Upper lobe of right lung (tissue), 1 donor: ENCODE results near the gene FRY. TPM values are rescaled to one million over a fixed set of nuclear protein-coding genes. Genes with fewer than 3 reads are reported as not detected.

Experiments used
- ATAC-seq: fragments of 200-7000 bp; cut with Tn5 transposase; one replicate; pipeline ENCODE4 v1.9.1; 2020; ENCODE audit warnings: mild to moderate bottlenecking, moderate library complexity
- DNase-seq: peaks from one replicate; pipeline ENCODE4 v3.0.0-alpha.2; 2020
- H3K27ac ChIP-seq: fragments of 200-600 bp; one replicate; pipeline ENCODE4 v1.8.0; 2022
- H3K27me3 ChIP-seq: fragments of 200-600 bp; one replicate; pipeline ENCODE4 v1.8.0; 2022; ENCODE audit warnings: mild to moderate bottlenecking
- H3K36me3 ChIP-seq: fragments of 200-600 bp; one replicate; pipeline ENCODE4 v1.8.0; 2022
- H3K4me1 ChIP-seq: fragments of 200-600 bp; one replicate; pipeline ENCODE4 v1.8.0; 2022
- H3K4me3 ChIP-seq: fragments of 200-600 bp; one replicate; pipeline ENCODE4 v1.8.0; 2022; ENCODE audit warnings: mild to moderate bottlenecking
- H3K9me3 ChIP-seq: fragments of 200-600 bp; one replicate; pipeline ENCODE4 v1.8.0; 2022
- intact Hi-C: fragments of 100-400 bp; cut with DNase I; formaldehyde crosslinking; loops from one replicate; pipeline ENCODE4 v1.11.0; 2022
- total RNA-seq: library from RNA; stranded (reverse); fragmentation: NEBNext Ultra II Directional; extraction: Animal tissue kit (Norgen Biotek cat#: 25700); gene quantifications from one replicate; pipeline ENCODE4 v1.2.1, GENCODE V29; 2021
- TF ChIP-seq, protein P1 (sequence below): fragments of 200-600 bp; IDR thresholded peaks from one replicate; pipeline ENCODE4 v1.8.0; 2022; ENCODE audit warnings: antibody characterized with exemption
- donor health status: DM: no; HTN: yes; CAD: no; lungs with severe emphysema.

The FRY gene
- total RNA-seq, 1 donor from 2014 or later, result 76.6 TPM

DNA sequence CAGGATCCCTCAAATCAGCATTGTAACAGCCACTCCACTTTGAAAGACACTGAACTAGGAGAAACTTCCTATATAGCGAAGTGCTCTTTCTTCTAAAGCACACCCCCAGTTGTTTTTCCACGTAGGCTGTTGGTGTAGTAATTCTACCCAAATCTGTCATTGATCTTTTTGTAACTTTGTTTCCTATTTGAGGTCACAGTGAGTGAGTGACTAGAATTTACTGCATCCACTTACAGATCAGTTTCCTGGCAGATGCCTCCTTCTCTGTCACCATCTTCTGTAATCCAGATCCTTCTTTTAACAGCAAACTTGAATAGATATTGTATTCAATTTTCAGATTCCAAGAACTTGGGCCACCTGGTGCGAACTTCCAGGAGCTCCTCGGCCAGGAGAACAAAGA lies 268.3 kb downstream of the FRY start:
- Histone ChIP-seq H3K27ac (no peak overlapping the region), H3K27me3 (no peaks in the 10 kb centered on the region), H3K4me3 (no peak overlapping the region), H3K4me1 (no peaks in the 10 kb centered on the region), H3K9me3 (no peaks in the 10 kb centered on the region), H3K36me3 (peaks cover 18% of the 10 kb centered on the region)
- DNase-seq, result no peak
- no peak for ATAC-seq
- intact Hi-C loops, result no loop called here
- TF ChIP-seq, protein P1, sequence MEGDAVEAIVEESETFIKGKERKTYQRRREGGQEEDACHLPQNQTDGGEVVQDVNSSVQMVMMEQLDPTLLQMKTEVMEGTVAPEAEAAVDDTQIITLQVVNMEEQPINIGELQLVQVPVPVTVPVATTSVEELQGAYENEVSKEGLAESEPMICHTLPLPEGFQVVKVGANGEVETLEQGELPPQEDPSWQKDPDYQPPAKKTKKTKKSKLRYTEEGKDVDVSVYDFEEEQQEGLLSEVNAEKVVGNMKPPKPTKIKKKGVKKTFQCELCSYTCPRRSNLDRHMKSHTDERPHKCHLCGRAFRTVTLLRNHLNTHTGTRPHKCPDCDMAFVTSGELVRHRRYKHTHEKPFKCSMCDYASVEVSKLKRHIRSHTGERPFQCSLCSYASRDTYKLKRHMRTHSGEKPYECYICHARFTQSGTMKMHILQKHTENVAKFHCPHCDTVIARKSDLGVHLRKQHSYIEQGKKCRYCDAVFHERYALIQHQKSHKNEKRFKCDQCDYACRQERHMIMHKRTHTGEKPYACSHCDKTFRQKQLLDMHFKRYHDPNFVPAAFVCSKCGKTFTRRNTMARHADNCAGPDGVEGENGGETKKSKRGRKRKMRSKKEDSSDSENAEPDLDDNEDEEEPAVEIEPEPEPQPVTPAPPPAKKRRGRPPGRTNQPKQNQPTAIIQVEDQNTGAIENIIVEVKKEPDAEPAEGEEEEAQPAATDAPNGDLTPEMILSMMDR, result no peak

DNA sequence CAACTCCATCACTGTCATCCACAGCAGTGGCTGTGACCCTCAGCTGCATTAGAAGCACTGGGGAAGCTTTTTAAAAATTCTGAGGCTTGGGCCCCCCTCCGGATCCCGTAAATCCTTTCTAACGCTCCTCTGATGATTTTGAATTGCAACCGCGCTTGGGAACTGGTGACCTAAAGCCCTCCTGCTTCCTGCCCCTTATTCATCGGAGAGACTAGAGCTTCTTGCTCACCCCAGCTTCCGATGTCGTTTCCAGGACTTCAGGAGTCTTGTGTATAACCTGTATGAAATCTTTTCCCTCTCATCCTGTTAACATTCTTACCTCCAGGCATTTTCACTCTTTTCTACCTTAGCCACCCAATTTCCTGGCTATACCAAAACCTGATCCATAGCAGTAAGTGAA lies 268.8 kb downstream of the FRY start:
- Histone ChIP-seq H3K36me3 (peaks cover 12% of the 10 kb centered on the region), H3K9me3 (no peaks in the 10 kb centered on the region), H3K4me1 (no peaks in the 10 kb centered on the region), H3K27me3 (no peaks in the 10 kb centered on the region), H3K4me3 (no peak overlapping the region), H3K27ac (no peak overlapping the region)
- TF ChIP-seq, protein P1, result no peak
- intact Hi-C loops, result no loop called here
- ATAC-seq (no peak), DNase-seq (no peak)

DNA sequence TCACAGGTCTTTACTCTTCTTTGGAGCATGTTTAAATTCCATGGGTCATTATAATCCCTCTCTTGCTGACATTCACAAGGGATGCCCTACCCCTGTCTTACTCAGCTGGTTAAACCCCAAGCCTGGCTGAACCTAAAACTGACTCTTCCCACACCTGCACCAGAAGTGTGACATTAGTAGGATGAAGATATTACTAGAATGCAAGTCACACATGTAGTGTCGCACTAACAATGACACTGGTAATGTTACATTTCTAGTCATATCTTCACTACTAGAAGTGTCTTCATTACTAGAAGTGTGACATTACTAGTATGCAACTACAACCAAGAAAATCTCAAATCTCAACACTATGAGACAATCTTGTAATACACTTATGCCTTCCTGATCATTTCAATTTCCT lies 269.3 kb downstream of the FRY start:
- intact Hi-C loops, result no loop called here
- TF ChIP-seq, protein P1, result no peak
- Histone ChIP-seq H3K27me3 (no peaks in the 10 kb centered on the region), H3K27ac (no peak overlapping the region), H3K36me3 (peaks cover 7% of the 10 kb centered on the region), H3K9me3 (no peaks in the 10 kb centered on the region), H3K4me3 (no peak overlapping the region), H3K4me1 (no peaks in the 10 kb centered on the region)
- no peak for ATAC-seq
- no peak for DNase-seq

DNA sequence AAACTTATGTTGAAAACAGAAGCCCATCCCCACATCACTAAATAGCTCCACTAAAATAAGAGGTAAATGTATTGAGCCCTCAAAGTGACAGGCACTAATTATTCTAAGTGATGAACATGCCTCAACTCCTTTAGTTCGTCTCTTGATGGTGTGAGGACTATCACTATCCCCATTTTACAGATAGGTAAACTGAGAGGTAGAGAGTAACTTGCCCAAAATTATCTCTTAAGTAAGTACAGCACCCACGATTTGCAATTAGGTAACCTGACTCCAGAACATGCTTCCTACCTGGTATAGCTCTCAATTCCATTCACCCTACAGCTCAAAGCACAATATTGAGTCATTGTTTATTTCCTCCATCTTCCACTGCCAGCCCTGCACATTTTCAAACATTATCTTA lies 270.9 kb downstream of the FRY start:
- TF ChIP-seq, protein P1, result no peak
- no peaks in the 10 kb centered on the region for H3K4me1 ChIP-seq
- H3K27me3 ChIP-seq, result no peaks in the 10 kb centered on the region
- no peaks in the 10 kb centered on the region for H3K36me3 ChIP-seq
- intact Hi-C loops, result no loop called here
- H3K27ac ChIP-seq, result no peak overlapping the region
- no peak overlapping the region for H3K4me3 ChIP-seq
- H3K9me3 ChIP-seq, result no peaks in the 10 kb centered on the region
- DNase-seq (no peak), ATAC-seq (no peak)

DNA sequence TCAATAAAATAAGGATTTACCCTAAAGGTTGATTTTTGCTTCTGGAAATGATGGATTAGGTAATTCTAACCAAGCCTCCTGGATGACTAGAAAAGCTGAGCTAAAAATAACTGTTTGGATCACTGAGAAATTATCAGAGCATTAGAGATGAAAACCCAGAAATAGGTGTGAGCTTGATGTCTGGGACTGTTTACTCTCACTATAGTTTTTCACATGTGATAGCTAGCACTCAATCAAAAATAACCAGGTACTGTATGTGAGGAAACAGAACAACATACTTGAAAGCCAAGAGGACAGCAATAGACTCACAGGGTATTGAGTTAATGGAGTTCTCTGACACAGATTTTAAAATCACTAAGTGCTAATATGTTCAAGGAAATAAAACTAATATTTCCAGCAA lies 274.1 kb downstream of the FRY start:
- TF ChIP-seq, protein P1, result no peak
- no peak for DNase-seq
- Histone ChIP-seq H3K4me3 (no peak overlapping the region), H3K4me1 (peaks cover 8% of the 10 kb centered on the region), H3K9me3 (no peaks in the 10 kb centered on the region), H3K36me3 (no peaks in the 10 kb centered on the region), H3K27ac (no peak overlapping the region), H3K27me3 (no peaks in the 10 kb centered on the region)
- intact Hi-C loops, result no loop called here
- no peak for ATAC-seq
